HG02852 (cell line): ENCODE data around the gene ARGLU1.

ENCODE experiments used
- ATAC-seq: cut with Tn5 transposase; IDR thresholded peaks from one replicate; pipeline ENCODE4 v1.9.1; 2021; ENCODE audit warnings: mild to moderate bottlenecking, moderate library complexity; ENCODE audit not compliant: unreplicated experiment

Gene ARGLU1

GRCh38 chr13:106588367-106588766, 20.4 kb upstream of the ARGLU1 start:
- no peak for ATAC-seq

- ATAC-seq: no peak
Measured at GRCh38 chr13:106587787-106588186, 19.9 kb upstream of the ARGLU1 start.

- ATAC-seq: no peak
Measured at GRCh38 chr13:106586648-106587166, 18.8 kb upstream of the ARGLU1 start.

GRCh38 chr13:106581225-106581624, 13.3 kb upstream of the ARGLU1 start:
- ATAC-seq: no peak

- no peak for ATAC-seq
Measured at GRCh38 chr13:106575896-106576295, 8.0 kb upstream of the ARGLU1 start.

GRCh38 chr13:106573868-106574267, 5.9 kb upstream of the ARGLU1 start:
- no peak for ATAC-seq

- no peak for ATAC-seq
Measured at GRCh38 chr13:106573284-106573846, 5.4 kb upstream of the ARGLU1 start.

- peak; percentile 36 for ATAC-seq
Measured at GRCh38 chr13:106570299-106570852, 2.4 kb upstream of the ARGLU1 start.

- ATAC-seq: no peak
Measured at GRCh38 chr13:106569233-106570095, 1.5 kb upstream of the ARGLU1 start.

GRCh38 chr13:106568299-106569003, 514 bp upstream of the ARGLU1 start:
- ATAC-seq: peak; percentile 30

GRCh38 chr13:106566641-106567473, 1.1 kb downstream of the ARGLU1 start:
- ATAC-seq: peak; percentile 41

GRCh38 chr13:106565127-106565775, 2.7 kb downstream of the ARGLU1 start:
- no peak for ATAC-seq

- ATAC-seq: no peak
Measured at GRCh38 chr13:106562301-106562700, 5.6 kb downstream of the ARGLU1 start.

- peak; percentile 89 for ATAC-seq
Measured at GRCh38 chr13:106561551-106562170, 6.3 kb downstream of the ARGLU1 start.

- peak; percentile 35 for ATAC-seq
Measured at GRCh38 chr13:106560821-106561220, 7.1 kb downstream of the ARGLU1 start.

- ATAC-seq: no peak
Measured at GRCh38 chr13:106558527-106558926, 9.4 kb downstream of the ARGLU1 start.

GRCh38 chr13:106555631-106556328, 12.2 kb downstream of the ARGLU1 start:
- ATAC-seq: no peak

GRCh38 chr13:106551751-106552150, 16.2 kb downstream of the ARGLU1 start:
- ATAC-seq: no peak

- ATAC-seq: no peak
Measured at GRCh38 chr13:106551350-106551749, 16.6 kb downstream of the ARGLU1 start.
